Osteoblast (primary cell): Measurements from ENCODE around the gene PPM1A. TPM values are rescaled to one million over a fixed set of nuclear protein-coding genes. Genes with fewer than 3 reads are reported as not detected.

Experiments
- DNase-seq: peaks from one replicate; pipeline ENCODE4 v3.0.0; 2011; ENCODE audit warnings: low spot score, mixed read lengths; ENCODE audit not compliant: insufficient read length; ENCODE audit errors: missing footprints
- H2AFZ ChIP-seq: 2 replicates; pipeline ENCODE4 v1.6.0; 2011; ENCODE audit warnings: mild to moderate bottlenecking, low read length
- H3K27ac ChIP-seq: 2 replicates; pipeline ENCODE4 v1.5.1; 2011; ENCODE audit warnings: mild to moderate bottlenecking, low read depth, low read length, moderate library complexity
- H3K27me3 ChIP-seq: 2 replicates; pipeline ENCODE4 v1.6.0; 2012; ENCODE audit warnings: mild to moderate bottlenecking, control low read depth, inconsistent platforms, low read length, moderate library complexity; ENCODE audit not compliant: insufficient read depth
- H3K36me3 ChIP-seq: 2 replicates; pipeline ENCODE4 v1.5.1; 2011; ENCODE audit warnings: mild to moderate bottlenecking, low read length, control low read depth, moderate library complexity; ENCODE audit not compliant: insufficient read depth
- H3K4me1 ChIP-seq: 2 replicates; pipeline ENCODE4 v1.5.1; 2011; ENCODE audit warnings: mild to moderate bottlenecking, low read length, control low read depth, moderate library complexity; ENCODE audit not compliant: insufficient read depth
- H3K4me2 ChIP-seq: 2 replicates; pipeline ENCODE4 v1.6.0; 2011; ENCODE audit warnings: mild to moderate bottlenecking, low read length; ENCODE audit not compliant: insufficient read depth
- H3K4me3 ChIP-seq: fragments of 200-600 bp; sonication (generic); 3 replicates; pipeline ENCODE4 v1.5.1; 2012; ENCODE audit warnings: mild to moderate bottlenecking, low read length, inconsistent platforms; ENCODE audit not compliant: insufficient read depth
- H3K79me2 ChIP-seq: 2 replicates; pipeline ENCODE4 v1.6.0; 2012; ENCODE audit warnings: mild to moderate bottlenecking, low read length, control low read depth, inconsistent platforms; ENCODE audit not compliant: insufficient read depth
- H3K9me3 ChIP-seq: 2 replicates; pipeline ENCODE4 v1.5.1; 2011; ENCODE audit warnings: low read depth, low read length, control low read depth
- H4K20me1 ChIP-seq: 2 replicates; pipeline ENCODE4 v1.6.0; 2012; ENCODE audit warnings: mild to moderate bottlenecking, low read length, control low read depth; ENCODE audit not compliant: insufficient read depth
- CTCF ChIP-seq: IDR thresholded peaks from 2 replicates; pipeline ENCODE4 v1.5.1; 2011; ENCODE audit warnings: mild to moderate bottlenecking, low read depth, low read length, moderate library complexity; ENCODE audit errors: extremely low read depth
- total RNA-seq: library from RNA; depleted of rRNA; stranded (reverse); fragments of >200 nt; gene quantifications from 2 replicates; pipeline ENCODE4 v1.2.3, GENCODE V29; 2012

The PPM1A gene
- total RNA-seq, 1 donor: 36.6 TPM

- DNase-seq: no peak
- Histone ChIP-seq H3K36me3 (no peaks in the 10 kb centered on the region), H3K27me3 (no peaks in the 10 kb centered on the region), H2AFZ (no peak overlapping the region), H4K20me1 (no peaks in the 10 kb centered on the region), H3K4me1 (no peaks in the 10 kb centered on the region), H3K79me2 (no peaks in the 10 kb centered on the region), H3K27ac (no peak overlapping the region), H3K4me3 (no peak overlapping the region), H3K4me2 (no peak overlapping the region), H3K9me3 (no peaks in the 10 kb centered on the region)
- TF ChIP-seq CTCF: no peak
Measured at GRCh38 chr14:60204843-60205774, 43.9 kb upstream of the PPM1A start.

GRCh38 chr14:60206249-60206670 lies 42.8 kb upstream of the PPM1A start:
- TF ChIP-seq CTCF: no peak
- Histone ChIP-seq H3K79me2 (no peaks in the 10 kb centered on the region), H4K20me1 (no peaks in the 10 kb centered on the region), H3K9me3 (no peaks in the 10 kb centered on the region), H3K4me1 (no peaks in the 10 kb centered on the region), H3K27ac (no peak overlapping the region), H3K4me2 (no peak overlapping the region), H3K36me3 (no peaks in the 10 kb centered on the region), H3K27me3 (no peaks in the 10 kb centered on the region), H3K4me3 (no peak overlapping the region), H2AFZ (no peak overlapping the region)
- DNase-seq: no peak

GRCh38 chr14:60206837-60207533 lies 42.0 kb upstream of the PPM1A start:
- Histone ChIP-seq H3K27me3 (no peaks in the 10 kb centered on the region), H3K4me1 (no peaks in the 10 kb centered on the region), H3K9me3 (no peaks in the 10 kb centered on the region), H3K27ac (no peak overlapping the region), H3K79me2 (no peaks in the 10 kb centered on the region), H3K36me3 (no peaks in the 10 kb centered on the region), H2AFZ (no peak overlapping the region), H3K4me2 (no peak overlapping the region), H4K20me1 (no peaks in the 10 kb centered on the region), H3K4me3 (no peak overlapping the region)
- DNase-seq: no peak
- no peak for TF ChIP-seq CTCF

- no peak overlapping the region for H3K4me3 ChIP-seq
- no peaks in the 10 kb centered on the region for H4K20me1 ChIP-seq
- H3K9me3 ChIP-seq: no peaks in the 10 kb centered on the region
- no peaks in the 10 kb centered on the region for H3K27me3 ChIP-seq
- H3K79me2 ChIP-seq: no peaks in the 10 kb centered on the region
- TF ChIP-seq CTCF: no peak
- H3K4me2 ChIP-seq: no peak overlapping the region
- no peaks in the 10 kb centered on the region for H3K4me1 ChIP-seq
- no peak overlapping the region for H3K27ac ChIP-seq
- H3K36me3 ChIP-seq: no peaks in the 10 kb centered on the region
- no peak for DNase-seq
- no peak overlapping the region for H2AFZ ChIP-seq
Measured at GRCh38 chr14:60210703-60211102, 38.3 kb upstream of the PPM1A start.
